Osteoblast (primary cell): ENCODE results near the gene HOXC10. TPM values are rescaled to one million over a fixed set of nuclear protein-coding genes. Genes with fewer than 3 reads are reported as not detected.

Source experiments
- DNase-seq: peaks from one replicate; pipeline ENCODE4 v3.0.0; 2011; ENCODE audit warnings: low spot score, mixed read lengths; ENCODE audit not compliant: insufficient read length; ENCODE audit errors: missing footprints
- H2AFZ ChIP-seq: 2 replicates; pipeline ENCODE4 v1.6.0; 2011; ENCODE audit warnings: mild to moderate bottlenecking, low read length
- H3K27ac ChIP-seq: 2 replicates; pipeline ENCODE4 v1.5.1; 2011; ENCODE audit warnings: mild to moderate bottlenecking, low read depth, low read length, moderate library complexity
- H3K27me3 ChIP-seq: 2 replicates; pipeline ENCODE4 v1.6.0; 2012; ENCODE audit warnings: mild to moderate bottlenecking, control low read depth, inconsistent platforms, low read length, moderate library complexity; ENCODE audit not compliant: insufficient read depth
- H3K36me3 ChIP-seq: 2 replicates; pipeline ENCODE4 v1.5.1; 2011; ENCODE audit warnings: mild to moderate bottlenecking, low read length, control low read depth, moderate library complexity; ENCODE audit not compliant: insufficient read depth
- H3K4me1 ChIP-seq: 2 replicates; pipeline ENCODE4 v1.5.1; 2011; ENCODE audit warnings: mild to moderate bottlenecking, low read length, control low read depth, moderate library complexity; ENCODE audit not compliant: insufficient read depth
- H3K4me2 ChIP-seq: 2 replicates; pipeline ENCODE4 v1.6.0; 2011; ENCODE audit warnings: mild to moderate bottlenecking, low read length; ENCODE audit not compliant: insufficient read depth
- H3K4me3 ChIP-seq: fragments of 200-600 bp; sonication (generic); 3 replicates; pipeline ENCODE4 v1.5.1; 2012; ENCODE audit warnings: mild to moderate bottlenecking, low read length, inconsistent platforms; ENCODE audit not compliant: insufficient read depth
- H3K79me2 ChIP-seq: 2 replicates; pipeline ENCODE4 v1.6.0; 2012; ENCODE audit warnings: mild to moderate bottlenecking, low read length, control low read depth, inconsistent platforms; ENCODE audit not compliant: insufficient read depth
- H3K9me3 ChIP-seq: 2 replicates; pipeline ENCODE4 v1.5.1; 2011; ENCODE audit warnings: low read depth, low read length, control low read depth
- H4K20me1 ChIP-seq: 2 replicates; pipeline ENCODE4 v1.6.0; 2012; ENCODE audit warnings: mild to moderate bottlenecking, low read length, control low read depth; ENCODE audit not compliant: insufficient read depth
- CTCF ChIP-seq: IDR thresholded peaks from 2 replicates; pipeline ENCODE4 v1.5.1; 2011; ENCODE audit warnings: mild to moderate bottlenecking, low read depth, low read length, moderate library complexity; ENCODE audit errors: extremely low read depth
- total RNA-seq: library from RNA; depleted of rRNA; stranded (reverse); fragments of >200 nt; gene quantifications from 2 replicates; pipeline ENCODE4 v1.2.3, GENCODE V29; 2012

HOXC10 gene
- total RNA-seq, 1 donor, result 11.2 TPM

DNA sequence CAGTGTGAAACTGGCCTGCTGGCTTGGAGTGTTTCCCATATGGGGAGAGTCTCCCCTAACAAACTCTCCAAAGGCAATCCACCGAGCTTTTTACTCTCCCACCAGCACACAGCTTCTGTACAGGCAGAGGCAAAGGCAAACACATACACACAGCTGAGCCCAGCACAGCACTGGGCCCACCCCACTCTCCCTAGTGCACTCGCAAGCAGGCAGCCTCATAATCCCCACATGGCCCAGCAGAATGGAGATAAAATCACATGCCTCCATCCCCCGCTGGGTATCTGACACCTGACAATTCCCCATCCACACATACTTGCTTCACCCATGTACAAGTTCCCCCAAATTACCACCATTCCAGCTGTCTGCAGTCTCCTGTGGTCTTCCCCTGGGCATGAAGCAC, 26.8 kb upstream of the HOXC10 start:
- Histone ChIP-seq H3K27me3 (peaks cover 100% of the 10 kb centered on the region), H3K4me2 (no peak overlapping the region), H3K4me1 (no peaks in the 10 kb centered on the region), H3K36me3 (no peaks in the 10 kb centered on the region), H3K79me2 (no peaks in the 10 kb centered on the region), H3K4me3 (no peak overlapping the region), H4K20me1 (no peaks in the 10 kb centered on the region), H3K9me3 (no peaks in the 10 kb centered on the region), H2AFZ (no peak overlapping the region), H3K27ac (no peak overlapping the region)
- no peak for DNase-seq
- TF ChIP-seq CTCF, result no peak

GRCh38 chr12:53959314-53959713, 25.6 kb upstream of the HOXC10 start:
- no peaks in the 10 kb centered on the region for H3K9me3 ChIP-seq
- no peak overlapping the region for H3K4me3 ChIP-seq
- no peaks in the 10 kb centered on the region for H3K4me1 ChIP-seq
- peaks cover 88% of the 10 kb centered on the region for H3K27me3 ChIP-seq
- no peak for TF ChIP-seq CTCF
- H2AFZ ChIP-seq, result no peak overlapping the region
- H3K36me3 ChIP-seq, result no peaks in the 10 kb centered on the region
- no peaks in the 10 kb centered on the region for H3K79me2 ChIP-seq
- no peak for DNase-seq
- no peak overlapping the region for H3K27ac ChIP-seq
- no peaks in the 10 kb centered on the region for H4K20me1 ChIP-seq
- H3K4me2 ChIP-seq, result no peak overlapping the region

GRCh38 chr12:53960187-53961024, 24.5 kb upstream of the HOXC10 start:
- no peaks in the 10 kb centered on the region for H3K9me3 ChIP-seq
- no peak for TF ChIP-seq CTCF
- peaks cover 87% of the 10 kb centered on the region for H3K27me3 ChIP-seq

GRCh38 chr12:53961025-53961761, 23.8 kb upstream of the HOXC10 start:
- no peaks in the 10 kb centered on the region for H4K20me1 ChIP-seq
- no peak for TF ChIP-seq CTCF
- peak overlapping the region; percentile 40 for H3K4me3 ChIP-seq
- no peaks in the 10 kb centered on the region for H3K79me2 ChIP-seq
- no peak overlapping the region for H2AFZ ChIP-seq
- no peaks in the 10 kb centered on the region for H3K4me1 ChIP-seq
- peaks cover 86% of the 10 kb centered on the region for H3K27me3 ChIP-seq
- H3K27ac ChIP-seq, result no peak overlapping the region
- no peaks in the 10 kb centered on the region for H3K9me3 ChIP-seq
- DNase-seq, result peak; percentile 87
- H3K4me2 ChIP-seq, result peak overlapping the region; percentile 43
- H3K36me3 ChIP-seq, result no peaks in the 10 kb centered on the region

More at GRCh38 chr12:53960187-53961024, 24.5 kb upstream of the HOXC10 start:
- Histone ChIP-seq H4K20me1 (no peaks in the 10 kb centered on the region), H2AFZ (no peak overlapping the region), H3K27ac (no peak overlapping the region), H3K79me2 (no peaks in the 10 kb centered on the region), H3K4me3 (no peak overlapping the region), H3K4me1 (no peaks in the 10 kb centered on the region), H3K4me2 (peak overlapping the region; percentile 43), H3K36me3 (no peaks in the 10 kb centered on the region)
- DNase-seq, result no peak
